ENCODE measurements around the gene RPRD1A. TPM values are rescaled to one million over a fixed set of nuclear protein-coding genes. Genes with fewer than 3 reads are reported as not detected.

Gene RPRD1A
- total RNA-seq, 1 experiment from 2014 or later = 65.1 TPM

GRCh38 chr18:36023336-36023735 is 44.0 kb downstream of the RPRD1A start:
- Histone ChIP-seq H3K4me1 (ENCODE audit: insufficient read depth, low read length, poor library complexity, severe bottlenecking) (no peaks in the 10 kb centered on the region), H3K27ac (ENCODE audit: low read depth, low read length, poor library complexity, severe bottlenecking) (no peak overlapping the region), H3K9me3 (ENCODE audit: low read depth, low read length, poor library complexity, severe bottlenecking) (no peaks in the 10 kb centered on the region), H3K4me3 (ENCODE audit: low read depth, low read length, poor library complexity, severe bottlenecking) (no peak overlapping the region), H3K27me3 (replicated peaks; ENCODE audit: insufficient read depth, low read depth, low read length, poor library complexity) (no peaks in the 10 kb centered on the region), H3K36me3 (ENCODE audit: insufficient read depth, low read length, poor library complexity, severe bottlenecking) (peaks cover 29% of the 10 kb centered on the region)
- intact Hi-C loops (cut with micrococcal nuclease; ENCODE audit: unreplicated experiment) = no loop called here
- no peak for DNase-seq (ENCODE audit: low spot score)
- TF ChIP-seq EZH2 (IDR thresholded peaks at IDR 0.05; ENCODE audit: borderline replicate concordance, low read depth, low read length, poor library complexity, severe bottlenecking) = no peak
- TF ChIP-seq CTCF (conservative IDR thresholded peaks at IDR 0.05; ENCODE audit: low read depth, low read length) = no peak
- BruUV-seq (replicated peaks) = no TSS peak
- CTCF ChIA-PET = no interaction called here
- POLR2A ChIA-PET (ENCODE audit: low non-redundant PET) = no interaction called here

GRCh38 chr18:36020174-36020711 is 47.1 kb downstream of the RPRD1A start:
- DNase-seq (ENCODE audit: low spot score) = no peak
- no peaks in the 10 kb centered on the region for H3K9me3 ChIP-seq (ENCODE audit: low read depth, low read length, poor library complexity, severe bottlenecking)
- H3K27me3 ChIP-seq (replicated peaks; ENCODE audit: insufficient read depth, low read depth, low read length, poor library complexity) = no peaks in the 10 kb centered on the region
- H3K36me3 ChIP-seq (ENCODE audit: insufficient read depth, low read length, poor library complexity, severe bottlenecking) = peaks cover 10% of the 10 kb centered on the region
- peaks cover 5% of the 10 kb centered on the region for H3K4me1 ChIP-seq (ENCODE audit: insufficient read depth, low read length, poor library complexity, severe bottlenecking)
- POLR2A ChIA-PET (ENCODE audit: low non-redundant PET) = no interaction called here
- no peak for TF ChIP-seq EZH2 (IDR thresholded peaks at IDR 0.05; ENCODE audit: borderline replicate concordance, low read depth, low read length, poor library complexity, severe bottlenecking)
- TF ChIP-seq CTCF (conservative IDR thresholded peaks at IDR 0.05; ENCODE audit: low read depth, low read length) = no peak
- intact Hi-C loops (cut with micrococcal nuclease; ENCODE audit: unreplicated experiment) = no loop called here
- CTCF ChIA-PET = no interaction called here
- H3K4me3 ChIP-seq (ENCODE audit: low read depth, low read length, poor library complexity, severe bottlenecking) = no peak overlapping the region
- H3K27ac ChIP-seq (ENCODE audit: low read depth, low read length, poor library complexity, severe bottlenecking) = no peak overlapping the region
- BruUV-seq (replicated peaks) = no TSS peak

GRCh38 chr18:36017232-36017631 is 50.1 kb downstream of the RPRD1A start:
- peaks cover 5% of the 10 kb centered on the region for H3K4me1 ChIP-seq (ENCODE audit: insufficient read depth, low read length, poor library complexity, severe bottlenecking)
- no peaks in the 10 kb centered on the region for H3K9me3 ChIP-seq (ENCODE audit: low read depth, low read length, poor library complexity, severe bottlenecking)
- no peak overlapping the region for H3K4me3 ChIP-seq (ENCODE audit: low read depth, low read length, poor library complexity, severe bottlenecking)
- ChIA-PET CTCF (interaction anchor here (1.1 to 2.6 kb wide), 3 partner anchors 111 to 268 kb away, joined by 3 to 16 read pairs (median 4); no protein-coding TSS in a partner anchor), POLR2A (ENCODE audit: low non-redundant PET) (no interaction called here)
- intact Hi-C loops (cut with micrococcal nuclease; ENCODE audit: unreplicated experiment) = loop anchor here (2.0 to 5.0 kb wide), 2 partner anchors 75 to 268 kb away; no protein-coding TSS in a partner anchor
- no TSS peak for BruUV-seq (replicated peaks)
- H3K36me3 ChIP-seq (ENCODE audit: insufficient read depth, low read length, poor library complexity, severe bottlenecking) = no peaks in the 10 kb centered on the region
- no peak overlapping the region for H3K27ac ChIP-seq (ENCODE audit: low read depth, low read length, poor library complexity, severe bottlenecking)
- peak; percentile 21 for DNase-seq (ENCODE audit: low spot score)
- H3K27me3 ChIP-seq (replicated peaks; ENCODE audit: insufficient read depth, low read depth, low read length, poor library complexity) = no peaks in the 10 kb centered on the region
- TF ChIP-seq CTCF (conservative IDR thresholded peaks at IDR 0.05; ENCODE audit: low read depth, low read length) = no peak
- no peak for TF ChIP-seq EZH2 (IDR thresholded peaks at IDR 0.05; ENCODE audit: borderline replicate concordance, low read depth, low read length, poor library complexity, severe bottlenecking)

Measured in A673 (cell line).